Fibroblast of villous mesenchyme (primary cell): Measurements from ENCODE around the gene ARRDC2. TPM values are rescaled to one million over a fixed set of nuclear protein-coding genes. Genes with fewer than 3 reads are reported as not detected.
"Not testable (repeated sequence)": the region's sequence is repeated elsewhere in the genome, so short reads cannot be mapped to it uniquely, and the experiment has no call there.

ENCODE experiments used
- DNase-seq: peaks from one replicate; pipeline ENCODE4 v3.0.0-alpha.2; 2010; ENCODE audit warnings: low read depth
- H3K4me3 ChIP-seq: 2 replicates; pipeline ENCODE4 v1.5.1; 2011; ENCODE audit warnings: low read depth, mild to moderate bottlenecking, low read length
- CTCF ChIP-seq: IDR thresholded peaks from 2 replicates; pipeline ENCODE4 v1.5.1; 2012; ENCODE audit warnings: low read depth, mild to moderate bottlenecking, low read length; ENCODE audit not compliant: insufficient read depth
- total RNA-seq: library from RNA; depleted of rRNA; stranded (reverse); fragments of >200 nt; gene quantifications from 2 replicates; pipeline ENCODE4 v1.2.3, GENCODE V29; 2012

The ARRDC2 gene
- total RNA-seq, 1 donor, result 3.9 TPM

GRCh38 chr19:17975032-17975431 is 32.9 kb upstream of the ARRDC2 start:
- H3K4me3 ChIP-seq, result no peak overlapping the region
- TF ChIP-seq CTCF, result no peak
- DNase-seq, result no peak

- TF ChIP-seq CTCF, result no peak
- no peak for DNase-seq
- no peak overlapping the region for H3K4me3 ChIP-seq
Observed at GRCh38 chr19:17977021-17977420, 30.9 kb upstream of the ARRDC2 start.

GRCh38 chr19:17977488-17977887 is 30.5 kb upstream of the ARRDC2 start:
- TF ChIP-seq CTCF, result no peak
- DNase-seq, result no peak
- H3K4me3 ChIP-seq, result no peak overlapping the region

- H3K4me3 ChIP-seq, result no peak overlapping the region
- DNase-seq, result no peak
- no peak for TF ChIP-seq CTCF
Observed at GRCh38 chr19:17981611-17982010, 26.4 kb upstream of the ARRDC2 start.

GRCh38 chr19:17982430-17982829 is 25.5 kb upstream of the ARRDC2 start:
- TF ChIP-seq CTCF, result no peak
- DNase-seq, result no peak
- no peak overlapping the region for H3K4me3 ChIP-seq

GRCh38 chr19:17985037-17985818 is 22.7 kb upstream of the ARRDC2 start:
- DNase-seq, result no peak
- no peak overlapping the region for H3K4me3 ChIP-seq
- no peak for TF ChIP-seq CTCF

GRCh38 chr19:17986569-17986968 is 21.4 kb upstream of the ARRDC2 start:
- H3K4me3 ChIP-seq, DNase-seq: not testable (repeated sequence)
